Loucy (cell line): ENCODE measurements around the gene GNRH2.

Experiments used
- H2AFZ ChIP-seq: fragments of 200-600 bp; sonication (generic); 2 replicates; pipeline ENCODE4 v1.6.0; 2016; ENCODE audit warnings: antibody characterized with exemption, mild to moderate bottlenecking, low read length, moderate library complexity
- H3F3A ChIP-seq: fragments of 200-600 bp; 2 replicates; pipeline ENCODE4 v1.6.0; 2016; ENCODE audit warnings: antibody characterized with exemption, low read depth, mild to moderate bottlenecking
- H3K27me3 ChIP-seq: fragments of 200-600 bp; sonication (generic); 2 replicates; pipeline ENCODE4 v1.6.1; 2014; ENCODE audit warnings: low read length, mild to moderate bottlenecking; ENCODE audit not compliant: insufficient read depth, poor library complexity, severe bottlenecking
- H3K36me3 ChIP-seq: fragments of 200-600 bp; sonication (generic); 2 replicates; pipeline ENCODE4 v1.6.1; 2016; ENCODE audit warnings: low read length; ENCODE audit not compliant: insufficient read depth
- H3K4me1 ChIP-seq: fragments of 200-600 bp; sonication (generic); 2 replicates; pipeline ENCODE4 v1.5.1; 2014; ENCODE audit warnings: low read length, mild to moderate bottlenecking; ENCODE audit not compliant: insufficient read depth, poor library complexity, severe bottlenecking
- H3K4me2 ChIP-seq: fragments of 200-600 bp; sonication (generic); 2 replicates; pipeline ENCODE4 v1.6.0; 2014; ENCODE audit warnings: antibody characterized with exemption, low read length, low read depth, mild to moderate bottlenecking; ENCODE audit not compliant: poor library complexity, severe bottlenecking
- H3K4me3 ChIP-seq: fragments of 200-600 bp; sonication (generic); 2 replicates; pipeline ENCODE4 v1.5.1; 2014; ENCODE audit warnings: low read length, mild to moderate bottlenecking, mixed read lengths; ENCODE audit not compliant: poor library complexity, severe bottlenecking
- H3K79me2 ChIP-seq: fragments of 200-600 bp; sonication (generic); 2 replicates; pipeline ENCODE4 v1.6.1; 2014; ENCODE audit warnings: low read length; ENCODE audit not compliant: insufficient read depth
- H3K9ac ChIP-seq: fragments of 200-600 bp; sonication (generic); 2 replicates; pipeline ENCODE4 v1.6.0; 2014; ENCODE audit warnings: mild to moderate bottlenecking, low read depth, low read length, moderate library complexity; ENCODE audit not compliant: poor library complexity, severe bottlenecking
- H3K9me2 ChIP-seq: fragments of 200-600 bp; sonication (generic); replicated peaks from 2 replicates; pipeline ENCODE4 v1.6.1; 2016; ENCODE audit warnings: low read depth, low read length, mixed read lengths
- H3K9me3 ChIP-seq: fragments of 200-600 bp; sonication (generic); 2 replicates; pipeline ENCODE4 v1.6.1; 2014; ENCODE audit warnings: mild to moderate bottlenecking, antibody characterized with exemption, low read length, low read depth; ENCODE audit not compliant: insufficient read depth
- H4K20me1 ChIP-seq: fragments of 200-600 bp; sonication (generic); 2 replicates; pipeline ENCODE4 v1.6.0; 2014; ENCODE audit warnings: antibody characterized with exemption, low read length, mild to moderate bottlenecking; ENCODE audit not compliant: insufficient read depth, poor library complexity, severe bottlenecking
- CTCF ChIP-seq: fragments of 200-600 bp; sonication (generic); conservative IDR thresholded peaks from 2 replicates; pipeline ENCODE4 v1.5.1; 2014; ENCODE audit warnings: mild to moderate bottlenecking, antibody characterized with exemption, low read length
- EZH2phosphoT487 ChIP-seq: fragments of 200-600 bp; IDR thresholded peaks from 2 replicates; pipeline ENCODE4 v1.6.1; 2018; ENCODE audit warnings: antibody characterized with exemption, mild to moderate bottlenecking, moderate library complexity, borderline replicate concordance

GNRH2 gene

GRCh38 chr20:3046677-3047462, 3.4 kb downstream of the GNRH2 start:
- peak overlapping the region; percentile 81 for H2AFZ ChIP-seq

GRCh38 chr20:3047486-3048419, 4.3 kb downstream of the GNRH2 start:
- TF ChIP-seq EZH2phosphoT487 (no peak), CTCF (no peak)
- Histone ChIP-seq H3K79me2 (peaks cover 30% of the 10 kb centered on the region), H4K20me1 (peaks cover 21% of the 10 kb centered on the region), H2AFZ (no peak overlapping the region), H3K4me3 (peak overlapping the region; percentile 93), H3K9me3 (no peaks in the 10 kb centered on the region), H3K4me1 (peaks cover 18% of the 10 kb centered on the region), H3K36me3 (peaks cover 21% of the 10 kb centered on the region; the same call in 1 of the 2 replicates), H3F3A (no peaks in the 10 kb centered on the region), H3K27me3 (peaks cover 5% of the 10 kb centered on the region), H3K4me2 (peak overlapping the region; percentile 89), H3K9me2 (no peaks in the 10 kb centered on the region), H3K9ac (peak overlapping the region; percentile 88)

More at GRCh38 chr20:3046677-3047462, 3.4 kb downstream of the GNRH2 start:
- H3K9ac ChIP-seq, result peak overlapping the region; percentile 88
- H3K9me2 ChIP-seq, result no peaks in the 10 kb centered on the region
- H3K79me2 ChIP-seq, result peaks cover 30% of the 10 kb centered on the region
- peak overlapping the region; percentile 93 for H3K4me3 ChIP-seq
- peaks cover 21% of the 10 kb centered on the region; the same call in 1 of the 2 replicates for H3K36me3 ChIP-seq
- peak overlapping the region; percentile 89 for H3K4me2 ChIP-seq
- H3K4me1 ChIP-seq, result peaks cover 18% of the 10 kb centered on the region
- H4K20me1 ChIP-seq, result peaks cover 21% of the 10 kb centered on the region
- no peak for TF ChIP-seq EZH2phosphoT487
- no peak for TF ChIP-seq CTCF
- H3F3A ChIP-seq, result no peaks in the 10 kb centered on the region
- peaks cover 5% of the 10 kb centered on the region for H3K27me3 ChIP-seq
- no peaks in the 10 kb centered on the region for H3K9me3 ChIP-seq

- Histone ChIP-seq H3K27me3 (peaks cover 1% of the 10 kb centered on the region), H3K9me2 (no peaks in the 10 kb centered on the region), H3K4me3 (no peak overlapping the region), H3F3A (no peaks in the 10 kb centered on the region), H2AFZ (no peak overlapping the region), H3K9me3 (no peaks in the 10 kb centered on the region), H3K4me2 (no peak overlapping the region), H3K36me3 (peaks cover 21% of the 10 kb centered on the region; the same call in 1 of the 2 replicates), H4K20me1 (peaks cover 17% of the 10 kb centered on the region), H3K79me2 (peaks cover 23% of the 10 kb centered on the region), H3K9ac (no peak overlapping the region), H3K4me1 (peaks cover 13% of the 10 kb centered on the region)
- no peak for TF ChIP-seq CTCF
- no peak for TF ChIP-seq EZH2phosphoT487
Observed at GRCh38 chr20:3051385-3052019, 8.1 kb downstream of the GNRH2 start.
